ENCODE results near the gene MARK3.

MARK3 gene

GRCh38 chr14:103521951-103522563, 136.8 kb downstream of the MARK3 start:
- TF ChIP-seq CTCF (IDR thresholded peaks at IDR 0.05) = no peak

GRCh38 chr14:103522649-103523574, 137.7 kb downstream of the MARK3 start, which contains the start of gene CKB:
Gene CKB (minus strand): TSS chr14:103522830. CDS start chr14:103522493, 337 bp downstream.
- TF ChIP-seq CTCF (IDR thresholded peaks at IDR 0.05) = no peak

- TF ChIP-seq CTCF (IDR thresholded peaks at IDR 0.05) = no peak
Observed at GRCh38 chr14:103523575-103523954, 138.3 kb downstream of the MARK3 start.

- no peak for TF ChIP-seq CTCF (IDR thresholded peaks at IDR 0.05)
Observed at GRCh38 chr14:103524002-103524935, 139.1 kb downstream of the MARK3 start.

- no peak for TF ChIP-seq CTCF (IDR thresholded peaks at IDR 0.05)
Observed at GRCh38 chr14:103526247-103526913, 141.2 kb downstream of the MARK3 start.

GRCh38 chr14:103526914-103527248, 141.7 kb downstream of the MARK3 start:
- TF ChIP-seq CTCF (IDR thresholded peaks at IDR 0.05) = no peak

Measured in LNCAP (cell line).